ENCODE measurements around the gene DGKH.

The DGKH gene

DNA sequence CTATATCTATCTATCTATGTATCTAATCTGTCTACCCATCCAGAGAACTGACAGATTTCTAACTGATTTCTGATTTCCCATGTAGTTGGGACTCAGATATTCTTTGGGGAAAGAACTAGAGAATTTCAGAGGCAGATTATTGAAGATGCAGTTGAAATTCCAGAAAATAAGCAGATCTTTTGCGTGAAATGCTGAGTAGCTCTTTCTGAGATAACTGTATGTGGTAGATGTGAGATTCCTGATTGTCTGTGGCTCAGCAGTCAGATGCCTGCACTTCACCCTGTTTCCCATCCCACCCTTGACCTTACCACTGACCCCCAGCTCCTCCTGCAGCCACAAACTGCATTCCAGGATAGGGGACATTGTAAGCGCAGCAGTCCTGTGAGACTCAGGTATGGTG, 61.5 kb downstream of the DGKH start:
- no peak overlapping the region for H3K4me3 ChIP-seq (replicated peaks in 1 of 2; ENCODE audit: low read depth in 2 of 2, low read length in 2 of 2)
- DNase-seq (ENCODE audit: low read depth in 2 of 2): no peak
- TF ChIP-seq CTCF (IDR thresholded peaks at IDR 0.05; ENCODE audit: low read depth, low read length): no peak

GRCh38 chr13:42110410-42111155, 62.1 kb downstream of the DGKH start:
- peak; percentile 61 for TF ChIP-seq CTCF (IDR thresholded peaks at IDR 0.05; ENCODE audit: low read depth, low read length)
- DNase-seq (ENCODE audit: low read depth in 2 of 2): peak; percentile 85 to 92
- H3K4me3 ChIP-seq (replicated peaks in 1 of 2; ENCODE audit: low read depth in 2 of 2, low read length in 2 of 2): no peak overlapping the region

- TF ChIP-seq CTCF (IDR thresholded peaks at IDR 0.05; ENCODE audit: low read depth, low read length): no peak
- H3K4me3 ChIP-seq (replicated peaks in 1 of 2; ENCODE audit: low read depth in 2 of 2, low read length in 2 of 2): no peak overlapping the region
- no peak for DNase-seq (ENCODE audit: low read depth in 2 of 2)
Measured at GRCh38 chr13:42112864-42113263, 64.4 kb downstream of the DGKH start.

DNA sequence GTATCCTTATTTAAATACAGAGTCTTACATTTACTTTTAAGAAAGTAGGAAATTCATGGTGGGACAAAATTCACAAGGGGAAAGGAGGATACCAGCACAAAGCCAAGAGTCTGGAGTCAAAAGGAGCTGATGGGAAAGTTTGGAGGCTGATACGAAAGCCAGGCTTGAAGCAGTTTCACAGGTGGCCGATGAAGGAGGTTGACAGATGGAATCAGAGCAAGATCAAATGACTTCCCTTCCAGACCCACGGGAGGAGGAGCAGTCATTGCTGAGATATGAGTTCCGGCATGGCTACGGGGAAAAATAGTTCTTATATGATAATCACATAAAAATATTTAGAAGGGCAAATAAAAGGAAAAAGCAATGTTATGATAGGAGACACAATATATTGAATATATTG, 65.0 kb downstream of the DGKH start:
- DNase-seq (ENCODE audit: low read depth in 2 of 2): peak in 1 of 2 donors; percentile 25
- H3K4me3 ChIP-seq (replicated peaks in 1 of 2; ENCODE audit: low read depth in 2 of 2, low read length in 2 of 2): no peak overlapping the region
- no peak for TF ChIP-seq CTCF (IDR thresholded peaks at IDR 0.05; ENCODE audit: low read depth, low read length)

DNA sequence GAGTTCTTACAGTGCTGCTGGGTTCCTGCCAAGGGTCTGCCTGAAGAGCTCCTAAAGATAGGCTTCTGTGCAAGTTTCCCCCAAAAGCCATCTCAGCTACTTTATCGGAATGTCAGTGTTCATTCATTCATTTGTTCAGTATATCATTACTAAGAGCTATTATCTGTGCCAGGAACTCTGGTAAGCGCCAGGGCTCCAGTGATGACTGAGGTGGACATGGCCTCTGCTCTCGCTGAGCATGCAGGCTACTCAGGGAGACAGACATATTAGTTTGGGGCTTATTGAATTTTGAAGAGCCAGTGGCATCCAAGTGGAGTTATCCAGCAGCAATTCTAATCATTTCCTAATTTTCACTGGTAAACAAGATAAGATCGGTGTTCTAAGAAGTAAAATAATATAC, 65.8 kb downstream of the DGKH start:
- H3K4me3 ChIP-seq (replicated peaks in 1 of 2; ENCODE audit: low read depth in 2 of 2, low read length in 2 of 2): no peak overlapping the region
- DNase-seq (ENCODE audit: low read depth in 2 of 2): peak in 1 of 2 donors; percentile 7
- no peak for TF ChIP-seq CTCF (IDR thresholded peaks at IDR 0.05; ENCODE audit: low read depth, low read length)

DNA sequence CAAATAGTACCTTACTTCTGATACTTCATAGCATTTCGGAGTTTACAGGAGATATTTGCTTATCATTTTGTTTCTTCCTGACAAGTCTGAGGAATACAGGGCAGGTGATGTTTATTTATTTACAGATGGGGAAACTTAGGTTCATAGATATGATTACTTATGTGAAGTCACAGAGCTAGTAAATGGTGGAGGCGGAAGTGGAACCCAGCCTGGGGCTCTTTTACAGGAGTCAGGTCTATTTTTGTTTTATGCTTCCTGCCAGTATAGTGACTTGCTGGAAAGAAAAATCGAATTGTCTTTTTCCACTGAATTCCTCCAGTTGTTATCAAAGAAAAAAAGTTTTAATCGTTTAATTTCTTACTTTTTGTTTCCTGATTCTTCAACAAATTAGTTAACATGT, 66.5 kb downstream of the DGKH start:
- TF ChIP-seq CTCF (IDR thresholded peaks at IDR 0.05; ENCODE audit: low read depth, low read length): no peak
- H3K4me3 ChIP-seq (replicated peaks in 1 of 2; ENCODE audit: low read depth in 2 of 2, low read length in 2 of 2): no peak overlapping the region
- DNase-seq (ENCODE audit: low read depth in 2 of 2): no peak

- no peak for TF ChIP-seq CTCF (IDR thresholded peaks at IDR 0.05; ENCODE audit: low read depth, low read length)
- peak; percentile 18 to 40 for DNase-seq (ENCODE audit: low read depth in 2 of 2)
Measured at GRCh38 chr13:42116225-42116624, 67.8 kb downstream of the DGKH start.

More at GRCh38 chr13:42116225-42116624, 67.8 kb downstream of the DGKH start:
- H3K4me3 ChIP-seq (replicated peaks in 1 of 2; ENCODE audit: low read depth in 2 of 2, low read length in 2 of 2): no peak overlapping the region
